Transverse colon (tissue), 4 donors: Measurements from ENCODE around the gene AGRN. TPM values are rescaled to one million over a fixed set of nuclear protein-coding genes. Genes with fewer than 3 reads are reported as not detected.
"Not testable (repeated sequence)": the region's sequence is repeated elsewhere in the genome, so short reads cannot be mapped to it uniquely, and the experiment has no call there.

ENCODE experiments used
- DNase-seq: peaks from one replicate; pipeline ENCODE4 v3.0.0-alpha.2; 2019
- H3K27ac ChIP-seq, 4 donors: fragments of 200-600 bp; sonication (generic); 2 replicates each; pipeline ENCODE4 v1.5.1; 2016 to 2018; ENCODE audit warnings: inconsistent platforms in 4 of 4
- H3K27me3 ChIP-seq: fragments of 200-600 bp; sonication (generic); 2 replicates; pipeline ENCODE4 v1.5.1; 2017; ENCODE audit warnings: inconsistent platforms
- H3K36me3 ChIP-seq, 4 donors: fragments of 200-600 bp; sonication (generic); 2 replicates each; pipeline ENCODE4 v1.5.1; 2017 to 2019; ENCODE audit warnings: inconsistent platforms in 4 of 4
- H3K4me1 ChIP-seq, 4 donors: fragments of 200-600 bp; sonication (generic); 2 replicates each; pipeline ENCODE4 v1.5.1; 2017 to 2020; ENCODE audit warnings: inconsistent platforms in 4 of 4
- H3K4me3 ChIP-seq, 4 donors: fragments of 200-600 bp; sonication (generic); 1 replicate in 1 of 4; 2 replicates in 3 of 4; pipeline versions ENCODE4 v1.5.1 to v1.6.1; 2017 to 2019; ENCODE audit warnings: inconsistent platforms in 4 of 4
- H3K9me3 ChIP-seq, 2 donors: fragments of 200-600 bp; sonication (generic); 2 replicates each; pipeline ENCODE4 v1.5.1; 2017 to 2019; ENCODE audit warnings: inconsistent platforms in 2 of 2
- CTCF ChIP-seq, 5 experiments: fragments of 200-600 bp in 3 of 5; fragments of 450-650 bp in 2 of 5; sonication (generic) in 3 of 5; IDR thresholded peaks; 1 replicate in 2 of 5; 2 replicates in 3 of 5; pipeline ENCODE4 v1.5.1; 2016 to 2017; ENCODE audit warnings: antibody characterized with exemption in 5 of 5, inconsistent platforms in 3 of 5, mild to moderate bottlenecking in 2 of 5, moderate library complexity in 1 of 5
- EP300 ChIP-seq: sonication (generic); formaldehyde crosslinking; IDR thresholded peaks from one replicate; pipeline ENCODE4 v1.6.1; 2017; ENCODE audit warnings: antibody characterized with exemption, low read depth
- POLR2AphosphoS5 ChIP-seq, 3 donors: sonication (generic); formaldehyde crosslinking; IDR thresholded peaks; one replicate each; pipeline ENCODE4 v1.6.1; 2016; ENCODE audit warnings: antibody characterized with exemption in 3 of 3
- WGBS, 2 donors: methylation state at CpG; one replicate each; pipeline ENCODE4 v1.1.5; 2018; ENCODE audit warnings: low coverage in 1 of 2; 5-methylcytosine and 5-hydroxymethylcytosine counted together
- in situ Hi-C, 4 donors: fragments of 200-750 bp; cut with MboI; loops; one replicate each; pipeline versions ENCODE4 v1.15.0 to v1.15.1; 2017; ENCODE audit warnings: low sequenced_read_pairs in 3 of 4, low pct_ligation_motif_present in 1 of 4, low pct_unique_long_range_greater_than_20kb in 1 of 4
- intact Hi-C: fragments of 100-400 bp; cut with DNase I; formaldehyde crosslinking; loops from one replicate; pipeline ENCODE4 v1.15.1; 2023; ENCODE audit warnings: low total_unique reads
- total RNA-seq, 4 donors: library from RNA; depleted of rRNA; stranded (reverse); fragments of >200 nt; gene quantifications; one replicate each; pipeline ENCODE4 v1.1.0, GENCODE V29; 2016

AGRN gene
- total RNA-seq, 4 donors from 2014 or later: 25.4 to 132 (median 44.8) TPM

GRCh38 chr1:1014799-1015681 lies 4.9 kb upstream of the AGRN start:
- whole genome bisulfite sequencing, 2 donors: 72% methylated on average over 18 of the region's 20 CpGs; no CpG with 5 or more reads in 1 of the 2 donors
- peak; percentile 19 for DNase-seq
- no peaks in the 10 kb centered on the region for H3K9me3 ChIP-seq
- H3K27me3 ChIP-seq: no peaks in the 10 kb centered on the region
- H3K4me3 ChIP-seq: peak overlapping the region in 1 of 4 donors; percentile 65
- intact Hi-C loops: loop anchor here (10.0 kb wide), 1 partner anchor 360 kb away; the partner anchor contains the start of gene AURKAIP1
- TF ChIP-seq CTCF (IDR thresholded peaks at IDR 0.05) (peak in 3 of 5 experiments; percentile 12 to 26 (median 15)), EP300 (no peak)
- peaks cover 6 to 31% (median 23%) of the 10 kb centered on the region in 4 donors for H3K4me1 ChIP-seq
- H3K36me3 ChIP-seq: no peaks in the 10 kb centered on the region
- in situ Hi-C loops: no loop called here
- peak overlapping the region in 3 of 4 donors; percentile 86 to 90 (median 87) for H3K27ac ChIP-seq

GRCh38 chr1:1017397-1018320 lies 2.3 kb upstream of the AGRN start:
- intact Hi-C loops: loop anchor here (10.0 kb wide), 1 partner anchor 357 kb away; the partner anchor contains the start of gene AURKAIP1
- H3K27ac ChIP-seq, in situ Hi-C loops, H3K36me3 ChIP-seq, H3K4me3 ChIP-seq, H3K9me3 ChIP-seq, DNase-seq, H3K27me3 ChIP-seq: not testable (repeated sequence)
- 67% methylated on average over 17 of the region's 17 CpGs; no CpG with 5 or more reads in 1 of the 2 donors for WGBS, 2 donors
- H3K4me1 ChIP-seq: peaks cover 10 to 41% (median 34%) of the 10 kb centered on the region in 4 donors

- H3K9me3 ChIP-seq, in situ Hi-C loops, DNase-seq, H3K27me3 ChIP-seq, H3K27ac ChIP-seq, H3K36me3 ChIP-seq, H3K4me3 ChIP-seq: not testable (repeated sequence)
- WGBS, 2 donors: 93% methylated on average over 24 of the region's 26 CpGs; no CpG with 5 or more reads in 1 of the 2 donors
- H3K4me1 ChIP-seq: peaks cover 9 to 38% (median 31%) of the 10 kb centered on the region in 4 donors
- intact Hi-C loops: loop anchor here (10.0 kb wide), 1 partner anchor 356 kb away; the partner anchor contains the start of gene AURKAIP1
These were observed 1.6 kb upstream of the AGRN start for GRCh38 chr1:1018321-1018685.

- in situ Hi-C loops (no loop called here), intact Hi-C loops (loop anchor here (10.0 kb wide), 1 partner anchor 355 kb away; the partner anchor contains the start of gene AURKAIP1)
- Histone ChIP-seq H3K9me3 (no peaks in the 10 kb centered on the region), H3K27me3 (no peaks in the 10 kb centered on the region), H3K36me3 (no peaks in the 10 kb centered on the region), H3K4me3 (peak overlapping the region; percentile 57 to 79 (median 78)), H3K4me1 (peaks cover 9 to 30% (median 22%) of the 10 kb centered on the region in 4 donors), H3K27ac (peak overlapping the region; percentile 92 to 98 (median 93))
- DNase-seq: peak; percentile 87
- TF ChIP-seq POLR2AphosphoS5 (IDR thresholded peaks at IDR 0.05) (no peak), CTCF (IDR thresholded peaks at IDR 0.05) (peak; percentile 41 to 63 (median 49)), EP300 (no peak)
- WGBS, 2 donors: 7% methylated on average over 13 of the region's 91 CpGs; no CpG with 5 or more reads in 1 of the 2 donors
These were observed 559 bp upstream of the AGRN start for GRCh38 chr1:1019122-1019999.
